Smooth muscle cell of the brain vasculature (primary cell): ENCODE data around the gene NPSR1.
"Not testable (repeated sequence)": the region's sequence is repeated elsewhere in the genome, so short reads cannot be mapped to it uniquely, and the experiment has no call there.

Experiments
- DNase-seq: peaks from one replicate; pipeline ENCODE4 v3.0.0-alpha.2; 2012; ENCODE audit warnings: low read depth, low spot score

NPSR1 gene

DNA sequence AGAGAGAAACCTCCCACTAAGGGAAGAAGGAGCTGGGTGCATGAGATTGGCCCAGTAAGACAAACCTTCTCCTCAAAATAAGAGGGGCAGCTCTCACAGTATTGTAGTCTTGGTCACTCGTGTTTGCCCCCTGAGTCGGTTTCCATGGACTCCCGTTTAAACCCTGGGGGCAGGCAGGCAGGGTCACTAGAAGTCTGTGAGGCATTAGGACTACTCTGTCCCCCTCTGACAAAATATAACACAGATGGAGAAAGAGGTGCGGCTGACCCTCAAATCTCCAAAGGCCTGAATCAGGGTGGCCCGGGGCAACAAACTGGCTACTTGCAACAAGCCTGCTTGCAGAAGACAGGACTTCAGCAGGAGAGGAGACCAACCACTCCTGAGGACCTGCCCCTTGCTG lies 210.6 kb downstream of the NPSR1 start:
- not testable (repeated sequence) for DNase-seq

DNA sequence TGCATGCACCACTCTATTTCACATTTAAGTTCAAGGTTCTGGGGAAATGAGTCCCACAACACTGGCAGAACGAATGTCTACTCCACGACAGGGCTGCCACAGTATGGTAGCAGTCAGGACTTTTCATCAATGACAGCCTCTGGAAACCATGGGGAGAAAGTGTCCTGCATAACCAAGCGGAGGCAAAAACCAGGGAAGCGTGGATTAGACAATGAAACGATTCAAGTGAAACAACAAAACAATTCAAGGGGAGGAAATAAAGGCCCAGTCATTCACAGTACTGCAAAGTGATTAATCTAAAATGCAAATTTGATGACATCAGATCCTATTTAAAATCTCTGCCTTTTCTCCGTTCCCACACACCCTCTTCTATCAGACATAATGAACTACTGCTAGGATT lies 211.0 kb downstream of the NPSR1 start:
- DNase-seq: no peak

DNA sequence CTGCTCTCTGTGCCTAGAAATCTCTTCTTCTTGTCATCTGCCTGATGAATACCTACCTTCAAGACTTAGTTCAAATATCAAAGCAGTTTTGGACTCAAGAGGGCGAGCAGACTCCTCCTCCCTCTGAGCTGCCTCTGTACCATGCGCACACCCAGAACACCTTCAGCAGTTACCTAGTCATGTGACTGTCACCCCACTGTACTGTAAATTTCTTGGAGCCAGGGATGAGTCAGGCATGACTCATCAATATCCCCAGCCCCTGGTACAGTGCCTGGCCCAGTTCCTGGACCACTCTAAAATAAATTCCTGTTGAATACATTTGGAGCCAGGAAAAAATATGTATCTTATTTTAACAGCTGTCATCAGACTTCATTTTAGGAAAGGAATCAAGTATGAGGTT lies 212.0 kb downstream of the NPSR1 start:
- DNase-seq: not testable (repeated sequence)

DNA sequence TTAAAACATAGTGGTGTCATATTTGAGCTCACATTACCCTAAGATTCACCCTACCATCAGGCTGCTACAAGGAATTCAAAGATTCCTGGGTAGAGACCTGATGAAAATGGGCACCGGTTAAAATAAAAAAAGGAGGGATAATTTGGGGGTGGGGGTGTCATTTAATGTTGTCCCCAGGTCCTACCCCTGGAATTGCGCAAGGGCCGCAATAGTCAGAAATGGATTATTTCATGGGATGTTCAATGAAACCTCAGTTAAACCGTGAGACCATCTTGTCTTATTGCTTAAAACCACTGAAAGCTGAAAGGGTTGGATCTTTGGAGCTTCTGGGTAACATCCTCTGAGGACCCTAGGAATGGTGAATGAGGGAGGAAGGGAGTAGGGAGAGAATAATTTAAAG lies 216.3 kb downstream of the NPSR1 start:
- DNase-seq: not testable (repeated sequence)

DNA sequence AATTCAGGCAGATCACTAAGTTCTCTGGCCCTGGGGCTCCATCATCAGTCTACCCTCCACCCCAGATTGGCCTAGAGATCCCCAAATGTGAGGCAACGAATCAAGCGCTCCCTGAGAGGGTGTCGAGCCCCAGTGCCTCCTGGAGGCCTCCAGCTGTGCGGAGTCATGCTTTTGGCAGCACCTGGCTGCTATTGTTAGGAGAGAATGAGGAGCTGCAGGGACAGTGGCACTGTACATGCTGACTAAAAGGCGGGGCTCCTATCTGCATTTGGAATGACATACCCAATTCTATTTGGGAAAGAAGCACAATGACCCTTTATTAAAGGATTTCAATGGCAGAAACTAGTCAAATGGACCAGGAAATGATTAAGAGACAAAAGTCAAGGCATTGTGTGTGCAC lies 217.5 kb downstream of the NPSR1 start:
- DNase-seq: no peak

DNA sequence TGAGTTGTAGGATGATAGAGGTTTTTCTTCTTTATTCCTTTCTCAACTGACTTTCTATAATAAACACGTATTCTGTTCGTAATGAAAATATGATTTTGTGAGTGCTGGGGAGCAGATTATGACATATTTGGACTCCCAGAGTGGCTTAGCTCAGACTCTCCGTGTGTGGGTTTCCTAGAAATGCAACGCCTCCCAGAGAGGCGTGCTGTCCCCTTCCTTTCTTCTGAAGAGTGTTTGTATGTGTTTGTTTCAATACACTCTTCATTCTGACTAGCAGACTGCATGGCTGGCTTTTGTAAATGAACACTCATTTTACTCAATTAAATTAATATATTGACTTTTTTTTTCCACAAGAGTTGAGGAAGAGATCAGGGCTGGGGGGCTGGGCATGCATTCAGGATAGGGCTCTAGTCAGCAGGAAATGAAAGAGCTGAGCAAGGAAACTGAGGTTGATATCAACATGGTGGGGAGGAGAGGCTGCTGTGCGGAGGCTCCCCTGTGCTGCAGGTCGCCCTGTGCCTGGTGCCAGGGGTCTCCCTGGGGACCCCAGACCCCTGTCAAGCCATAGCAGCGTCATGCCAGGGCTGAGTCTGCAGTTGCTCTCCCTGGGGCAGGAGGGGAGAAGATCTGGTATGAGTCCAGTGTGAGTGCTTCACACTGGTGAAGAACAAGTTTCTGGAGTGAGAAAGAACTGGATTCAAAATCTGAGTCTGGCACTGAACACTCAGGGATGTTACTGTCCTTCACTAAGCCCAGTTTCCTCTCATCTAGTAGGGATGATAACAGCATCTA lies 221.1 kb downstream of the NPSR1 start:
- not testable (repeated sequence) for DNase-seq

DNA sequence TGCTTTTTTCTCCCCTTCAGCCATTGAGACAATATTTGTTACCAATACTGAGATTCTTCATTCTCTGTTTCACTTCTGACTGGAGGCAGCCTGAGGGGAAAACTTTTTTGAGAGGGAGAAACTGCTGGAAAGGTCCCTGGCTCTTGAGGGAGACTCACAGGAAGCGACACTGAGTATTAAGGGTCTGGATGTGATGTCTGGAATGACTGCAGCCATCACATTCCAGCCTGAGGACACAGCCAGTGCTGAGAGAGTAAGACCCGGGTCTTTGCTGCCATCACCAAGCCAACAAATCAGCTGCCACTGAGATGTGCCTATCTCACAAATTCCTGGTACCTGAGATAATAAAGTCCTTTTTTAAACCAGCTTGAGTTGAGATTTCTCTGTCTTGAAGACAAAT lies 221.9 kb downstream of the NPSR1 start:
- no peak for DNase-seq

GRCh38 chr7:34883855-34884254 lies 225.8 kb downstream of the NPSR1 start:
- not testable (repeated sequence) for DNase-seq

DNA sequence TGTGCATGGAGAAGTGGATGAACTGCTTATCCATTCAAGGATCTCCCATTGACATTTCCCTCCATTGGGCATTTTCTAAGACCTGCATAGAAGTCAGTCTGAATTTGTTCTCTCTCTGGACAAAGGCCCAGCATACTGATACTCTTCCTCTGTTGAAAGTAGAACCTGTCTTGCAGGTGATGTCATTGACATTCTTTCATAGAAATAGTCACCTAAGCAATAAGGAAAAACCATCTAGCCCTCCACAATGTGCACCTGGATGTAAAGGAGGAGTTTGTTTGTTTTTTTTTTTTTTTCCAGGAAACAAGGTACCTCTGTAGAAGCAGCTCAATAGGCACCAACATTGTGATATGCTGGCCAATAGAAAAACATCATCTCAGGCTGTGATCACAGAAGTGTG lies 228.8 kb downstream of the NPSR1 start:
- DNase-seq: no peak

DNA sequence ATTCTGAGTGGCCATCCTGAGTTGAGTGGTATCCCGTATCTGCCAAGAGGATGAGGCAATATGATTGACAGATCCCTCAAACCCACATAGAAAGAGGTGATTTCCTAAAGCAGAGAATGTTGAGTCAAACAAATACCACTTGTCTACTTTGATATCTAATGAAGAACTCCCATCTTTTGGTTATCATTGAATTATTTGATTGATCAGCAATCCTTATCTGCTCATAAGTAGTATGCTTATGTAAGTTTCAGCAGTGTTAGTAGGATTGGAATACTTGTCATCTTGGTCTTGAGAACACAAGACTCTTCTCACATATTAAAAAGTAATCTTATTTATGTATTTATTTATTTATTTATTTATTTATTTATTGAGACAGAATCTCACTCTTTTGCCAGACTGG lies 231.9 kb downstream of the NPSR1 start:
- DNase-seq: no peak

DNA sequence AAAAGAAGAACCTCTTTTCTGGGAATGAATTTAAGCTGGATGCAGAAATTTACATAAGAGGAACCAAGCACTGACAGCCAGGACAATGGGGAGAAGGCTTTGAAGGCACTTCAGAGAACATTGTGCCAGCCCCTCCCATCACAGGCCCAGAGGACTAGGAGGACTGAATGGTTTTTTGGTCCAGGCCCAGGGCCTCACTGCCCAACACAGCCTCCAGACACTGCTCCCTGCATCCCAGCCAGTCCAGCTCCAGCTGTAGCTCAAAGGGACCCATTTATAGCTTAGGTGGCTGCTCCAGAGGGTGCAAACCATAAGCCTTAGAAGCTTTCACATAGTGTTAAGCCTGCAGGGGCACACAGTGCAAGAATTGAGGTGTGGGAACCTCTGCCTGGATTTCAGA lies 237.2 kb downstream of the NPSR1 start:
- DNase-seq: no peak
